Panc1 (cell line): ENCODE results near the gene APP.

Experiments used
- CTCF ChIP-seq: fragments of 450-650 bp; IDR thresholded peaks from 2 replicates; pipeline ENCODE4 v1.5.1; 2017; ENCODE audit warnings: mild to moderate bottlenecking
- REST ChIP-seq, 2 experiments: IDR thresholded peaks; 2 replicates each; pipeline ENCODE4 v1.6.1; 2011 to 2012; ENCODE audit warnings: low read depth in 2 of 2, control low read depth in 1 of 2, low read length in 1 of 2, mild to moderate bottlenecking in 1 of 2, moderate library complexity in 1 of 2; ENCODE audit not compliant: insufficient read depth in 1 of 2

GRCh38 chr21:26005464-26005863 is 165.1 kb downstream of the APP start:
- TF ChIP-seq CTCF: no peak
- no peak for TF ChIP-seq REST (IDR thresholded peaks at IDR 0.05; ENCODE audit: insufficient read depth in 1 of 2, low read depth in 2 of 2, low read length in 1 of 2)
